ENCODE results near the gene PDE9A. TPM values are rescaled to one million over a fixed set of nuclear protein-coding genes. Genes with fewer than 3 reads are reported as not detected.
"Not testable (repeated sequence)": the region's sequence is repeated elsewhere in the genome, so short reads cannot be mapped to it uniquely, and the experiment has no call there.

PDE9A gene
- total RNA-seq, result 1 to 10 TPM; 7.5 to 9.5 TPM

GRCh38 chr21:42653231-42654061, at the start of gene PDE9A:
TSS of gene PDE9A (plus strand) at chr21:42653621. CDS start at chr21:42653815, 194 bp downstream.
- Mint-ChIP-seq H3K4me1 (peaks cover 10% of the 10 kb centered on the region), H3K4me3 (peak within 1 kb of the TSS; percentile 76), H3K36me3 (no peaks in the 10 kb centered on the region), H3K27ac (peak within 1 kb of the TSS; percentile 46), H3K27me3 (peaks cover 32% of the 10 kb centered on the region), H3K9me3 (no peaks in the 10 kb centered on the region)
- DNase-seq (peak; percentile 63), ATAC-seq (ENCODE audit: low read depth) (peak; percentile 56)
- POLR2A ChIA-PET, result interaction anchor here (0.6 to 1.8 kb wide), 6 partner anchors 30 to 321 kb away, joined by 3 to 8 read pairs (median 5); partner anchors contain the start of gene PKNOX1

GRCh38 chr21:42607102-42607501, 46.3 kb upstream of the PDE9A start:
- Mint-ChIP-seq H3K4me3 (no peak overlapping the region), H3K27me3 (peaks cover 18% of the 10 kb centered on the region), H3K27ac (no peak overlapping the region), H3K9me3 (peaks cover 28% of the 10 kb centered on the region), H3K36me3 (peaks cover 3% of the 10 kb centered on the region), H3K4me1 (peaks cover 5% of the 10 kb centered on the region)
- DNase-seq (no peak), ATAC-seq (ENCODE audit: low read depth) (no peak)
- POLR2A ChIA-PET, result no interaction called here

GRCh38 chr21:42607525-42608102, 45.8 kb upstream of the PDE9A start:
- no peak for ATAC-seq (ENCODE audit: low read depth)
- POLR2A ChIA-PET, result no interaction called here
- peaks cover 28% of the 10 kb centered on the region for H3K9me3 Mint-ChIP-seq

DNA sequence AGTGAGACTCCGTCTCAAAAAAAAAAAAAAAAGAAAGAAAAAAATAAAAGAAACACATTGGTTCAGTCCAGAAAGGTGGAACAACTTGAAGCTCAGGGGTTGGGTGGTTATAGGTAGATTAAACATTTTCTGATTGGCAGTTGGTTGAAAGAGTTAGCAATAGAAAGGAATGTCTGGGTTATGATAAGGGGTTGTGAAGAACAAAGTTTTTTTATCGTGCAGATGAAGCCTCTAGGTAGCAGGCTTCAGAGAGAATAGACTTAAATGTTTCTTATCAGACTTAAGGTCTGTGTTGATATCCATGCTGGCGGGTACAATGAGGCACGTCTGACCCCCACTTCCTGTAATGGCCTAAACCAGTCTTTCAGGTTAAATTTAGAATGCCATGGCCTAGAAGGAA, 45.0 kb upstream of the PDE9A start:
- DNase-seq (no peak), ATAC-seq (ENCODE audit: low read depth) (no peak)
- H3K4me1 Mint-ChIP-seq, result peaks cover 5% of the 10 kb centered on the region
- POLR2A ChIA-PET, result no interaction called here
- H3K36me3 Mint-ChIP-seq, result peaks cover 4% of the 10 kb centered on the region
- H3K9me3 Mint-ChIP-seq, result peaks cover 28% of the 10 kb centered on the region
- H3K27ac Mint-ChIP-seq, result no peak overlapping the region
- peaks cover 28% of the 10 kb centered on the region for H3K27me3 Mint-ChIP-seq
- no peak overlapping the region for H3K4me3 Mint-ChIP-seq

More at GRCh38 chr21:42607525-42608102, 45.8 kb upstream of the PDE9A start:
- Mint-ChIP-seq H3K36me3 (peaks cover 3% of the 10 kb centered on the region), H3K27ac (no peak overlapping the region), H3K27me3 (peaks cover 22% of the 10 kb centered on the region), H3K4me3 (no peak overlapping the region), H3K4me1 (peaks cover 5% of the 10 kb centered on the region)
- no peak for DNase-seq

GRCh38 chr21:42609811-42610210, 43.6 kb upstream of the PDE9A start:
- DNase-seq (no peak), ATAC-seq (ENCODE audit: low read depth) (peak; percentile 21)
- Mint-ChIP-seq H3K4me1 (peaks cover 5% of the 10 kb centered on the region), H3K9me3 (peaks cover 24% of the 10 kb centered on the region), H3K27me3 (peaks cover 22% of the 10 kb centered on the region), H3K36me3 (peaks cover 3% of the 10 kb centered on the region), H3K4me3 (no peak overlapping the region), H3K27ac (no peak overlapping the region)
- POLR2A ChIA-PET, result no interaction called here

DNA sequence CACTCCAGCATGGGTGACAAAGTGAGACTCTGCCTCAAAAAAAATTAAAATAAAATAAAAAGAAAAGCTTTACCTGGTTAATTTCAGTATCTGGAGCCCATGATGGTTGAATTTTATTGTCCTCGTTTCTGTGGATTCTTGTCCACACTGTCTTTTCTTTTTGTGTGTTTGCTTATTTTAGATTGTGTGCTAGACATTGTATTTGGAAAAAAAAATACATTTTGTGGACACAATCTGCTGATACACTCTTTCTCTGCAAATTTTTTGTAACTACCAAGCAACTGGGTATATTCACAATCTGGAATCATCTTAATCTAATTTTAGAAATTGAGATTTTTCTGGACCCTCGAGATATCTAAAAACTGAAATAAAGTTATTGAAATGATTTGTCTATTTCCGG, 41.6 kb upstream of the PDE9A start:
- DNase-seq (no peak), ATAC-seq (ENCODE audit: low read depth) (no peak)
- peaks cover 14% of the 10 kb centered on the region for H3K9me3 Mint-ChIP-seq
- H3K36me3 Mint-ChIP-seq, result peaks cover 3% of the 10 kb centered on the region
- peaks cover 5% of the 10 kb centered on the region for H3K4me1 Mint-ChIP-seq
- H3K27ac Mint-ChIP-seq, result no peak overlapping the region
- H3K4me3 Mint-ChIP-seq, result no peak overlapping the region
- peaks cover 19% of the 10 kb centered on the region for H3K27me3 Mint-ChIP-seq
- POLR2A ChIA-PET, result no interaction called here

DNA sequence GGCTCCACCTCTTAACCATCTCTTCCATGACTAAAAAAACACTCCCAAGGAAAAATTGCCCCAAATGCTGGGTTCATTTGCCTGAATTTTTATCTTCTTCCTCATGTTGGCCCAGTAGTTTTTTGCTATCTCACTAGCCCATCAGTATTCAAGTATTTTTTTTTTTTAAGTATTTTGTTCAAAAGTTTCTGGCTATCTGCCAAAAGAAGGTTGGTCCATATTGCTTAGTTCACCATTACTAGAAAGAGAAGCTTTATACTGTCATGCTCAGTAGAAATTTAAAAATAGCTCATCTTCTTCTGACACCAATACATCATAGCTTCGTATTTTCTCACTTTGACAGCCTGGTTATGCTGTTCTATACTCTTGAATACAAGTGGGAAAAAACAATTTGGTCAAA, 41.0 kb upstream of the PDE9A start:
- H3K4me3 Mint-ChIP-seq, result no peak overlapping the region
- H3K9me3 Mint-ChIP-seq, result peaks cover 14% of the 10 kb centered on the region
- ATAC-seq (ENCODE audit: low read depth), result no peak
- no peak overlapping the region for H3K27ac Mint-ChIP-seq
- no peak for DNase-seq
- H3K27me3 Mint-ChIP-seq, result peaks cover 18% of the 10 kb centered on the region
- peaks cover 5% of the 10 kb centered on the region for H3K4me1 Mint-ChIP-seq
- POLR2A ChIA-PET, result no interaction called here
- H3K36me3 Mint-ChIP-seq, result peaks cover 3% of the 10 kb centered on the region

DNA sequence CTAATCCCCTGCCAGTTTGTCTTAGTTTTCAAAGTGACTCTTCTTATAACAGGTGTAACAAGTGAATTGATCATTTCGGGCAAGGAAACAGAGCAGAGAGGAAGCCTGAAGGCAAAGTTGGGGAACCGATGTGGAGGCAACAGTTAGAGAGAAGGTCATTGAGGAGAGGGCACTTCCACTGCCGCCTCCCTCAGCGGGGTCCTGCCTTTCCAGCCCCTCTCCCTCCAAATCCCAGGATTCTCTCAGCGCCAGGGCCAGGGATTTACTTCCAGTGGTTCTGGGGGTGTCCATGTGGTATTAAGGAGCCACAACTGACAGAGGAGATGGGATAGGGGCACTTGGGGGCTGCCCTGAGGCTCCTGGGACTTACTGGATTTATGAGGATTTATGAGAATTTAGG, 39.7 kb upstream of the PDE9A start:
- peaks cover 3% of the 10 kb centered on the region for H3K36me3 Mint-ChIP-seq
- no peak overlapping the region for H3K4me3 Mint-ChIP-seq
- DNase-seq (no peak), ATAC-seq (ENCODE audit: low read depth) (no peak)
- POLR2A ChIA-PET, result no interaction called here
- peaks cover 5% of the 10 kb centered on the region for H3K4me1 Mint-ChIP-seq
- peaks cover 25% of the 10 kb centered on the region for H3K27me3 Mint-ChIP-seq
- H3K9me3 Mint-ChIP-seq, result peaks cover 12% of the 10 kb centered on the region
- H3K27ac Mint-ChIP-seq, result no peak overlapping the region

GRCh38 chr21:42614396-42614795, 39.0 kb upstream of the PDE9A start:
- Mint-ChIP-seq H3K27me3 (peaks cover 31% of the 10 kb centered on the region), H3K36me3 (peaks cover 3% of the 10 kb centered on the region), H3K27ac (peak overlapping the region; percentile 40), H3K9me3 (peaks cover 7% of the 10 kb centered on the region), H3K4me1 (peaks cover 5% of the 10 kb centered on the region), H3K4me3 (no peak overlapping the region)
- peak; percentile 56 for DNase-seq
- POLR2A ChIA-PET, result interaction anchor here (0.6 to 0.9 kb wide), 2 partner anchors 68 to 113 kb away, joined by 3 read pairs; no protein-coding TSS in a partner anchor
- peak; percentile 53 for ATAC-seq (ENCODE audit: low read depth)

- H3K27ac Mint-ChIP-seq, result no peak overlapping the region
- POLR2A ChIA-PET, result interaction anchor here (0.6 to 0.9 kb wide), 4 partner anchors 67 to 218 kb away, joined by 3 to 8 read pairs (median 3); no protein-coding TSS in a partner anchor
- H3K27me3 Mint-ChIP-seq, result peaks cover 32% of the 10 kb centered on the region
- DNase-seq, result peak; percentile 73
- peaks cover 3% of the 10 kb centered on the region for H3K36me3 Mint-ChIP-seq
- peak; percentile 74 for ATAC-seq (ENCODE audit: low read depth)
- H3K4me1 Mint-ChIP-seq, result peaks cover 3% of the 10 kb centered on the region
- H3K9me3 Mint-ChIP-seq, result peaks cover 4% of the 10 kb centered on the region
- no peak overlapping the region for H3K4me3 Mint-ChIP-seq
These were observed 38.5 kb upstream of the PDE9A start for GRCh38 chr21:42614811-42615351.

- H3K4me1 Mint-ChIP-seq; H3K9me3 Mint-ChIP-seq; ATAC-seq (ENCODE audit: low read depth); H3K4me3 Mint-ChIP-seq; DNase-seq; H3K27ac Mint-ChIP-seq; H3K36me3 Mint-ChIP-seq: not testable (repeated sequence)
- POLR2A ChIA-PET, result interaction anchor here (0.6 to 0.9 kb wide), 3 partner anchors 67 to 218 kb away, joined by 3 to 8 read pairs (median 3); no protein-coding TSS in a partner anchor
- H3K27me3 Mint-ChIP-seq, result peaks cover 36% of the 10 kb centered on the region
These were observed 38.0 kb upstream of the PDE9A start for GRCh38 chr21:42615377-42615776.

DNA sequence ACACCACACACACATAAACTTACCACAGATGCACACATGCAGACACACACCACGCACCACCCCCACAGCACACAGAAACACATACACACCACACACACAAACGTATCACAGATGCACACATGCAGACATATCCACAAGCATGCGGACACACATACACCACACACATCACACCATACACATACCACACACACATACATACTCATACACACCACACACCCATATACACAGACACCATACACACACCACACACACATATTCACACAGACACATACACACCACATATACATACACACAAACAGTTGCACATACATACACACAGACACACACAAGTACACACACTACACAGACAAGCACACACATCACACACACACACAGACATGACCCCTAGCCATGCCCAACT, 37.5 kb upstream of the PDE9A start:
- Mint-ChIP-seq H3K27ac (no peak overlapping the region), H3K4me1 (no peaks in the 10 kb centered on the region), H3K9me3 (peaks cover 2% of the 10 kb centered on the region), H3K27me3 (peaks cover 41% of the 10 kb centered on the region), H3K4me3 (no peak overlapping the region), H3K36me3 (peaks cover 1% of the 10 kb centered on the region)
- POLR2A ChIA-PET, result interaction anchor here (0.5 to 1.0 kb wide), 2 partner anchors 69 to 195 kb away, joined by 3 read pairs; no protein-coding TSS in a partner anchor
- ATAC-seq (ENCODE audit: low read depth), result no peak
- DNase-seq, result no peak

DNA sequence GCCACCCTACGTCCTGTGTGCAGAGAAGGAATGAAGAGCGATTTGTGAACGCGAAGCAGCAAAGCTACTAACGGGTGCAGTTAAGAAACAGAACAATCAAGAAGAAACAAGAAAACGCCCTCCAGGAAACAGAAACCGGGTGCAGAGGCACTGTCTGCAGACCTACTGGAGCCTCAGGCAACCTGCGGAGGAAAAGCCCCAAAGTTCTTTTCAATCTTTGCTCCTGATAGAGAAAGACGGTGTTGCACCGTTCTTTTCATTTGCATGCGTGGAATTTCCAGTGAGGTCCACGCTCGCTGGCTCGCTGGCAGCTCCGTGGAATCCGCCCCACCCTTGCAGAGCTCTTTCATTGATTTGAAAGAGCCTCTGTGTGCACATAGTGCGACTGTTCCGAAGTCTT, 37.0 kb upstream of the PDE9A start:
- Mint-ChIP-seq H3K9me3 (peaks cover 2% of the 10 kb centered on the region), H3K4me3 (no peak overlapping the region), H3K27ac (no peak overlapping the region), H3K4me1 (no peaks in the 10 kb centered on the region), H3K27me3 (peaks cover 42% of the 10 kb centered on the region), H3K36me3 (peaks cover 1% of the 10 kb centered on the region)
- peak; percentile 31 for ATAC-seq (ENCODE audit: low read depth)
- POLR2A ChIA-PET, result interaction anchor here (0.5 to 1.0 kb wide), 2 partner anchors 68 to 194 kb away, joined by 3 read pairs; no protein-coding TSS in a partner anchor
- DNase-seq, result no peak
